ACC112 (cell line): ENCODE measurements around the gene RBM17.

Experiments
- H2AFZ ChIP-seq: fragments of 200-600 bp; sonication (generic); one replicate; pipeline ENCODE4 v1.6.0; 2017; ENCODE audit warnings: antibody characterized with exemption, low read length; ENCODE audit not compliant: unreplicated experiment
- H3K27ac ChIP-seq: fragments of 200-600 bp; sonication (generic); 2 replicates; pipeline ENCODE4 v1.5.1; 2014; ENCODE audit warnings: low read depth, mild to moderate bottlenecking, antibody characterized with exemption, low read length, moderate library complexity
- H3K27me3 ChIP-seq: fragments of 200-600 bp; sonication (generic); 2 replicates; pipeline ENCODE4 v1.6.1; 2014; ENCODE audit warnings: mild to moderate bottlenecking, antibody characterized with exemption, low read length, moderate library complexity, mixed read lengths; ENCODE audit not compliant: insufficient read depth
- H3K36me3 ChIP-seq: fragments of 200-600 bp; sonication (generic); 2 replicates; pipeline ENCODE4 v1.6.1; 2016; ENCODE audit warnings: mild to moderate bottlenecking, antibody characterized with exemption, low read length, moderate library complexity, mixed read lengths; ENCODE audit not compliant: insufficient read depth
- H3K4me1 ChIP-seq: fragments of 200-600 bp; sonication (generic); one replicate; pipeline ENCODE4 v1.6.1; 2016; ENCODE audit warnings: low read length, mixed read lengths; ENCODE audit not compliant: insufficient read depth, unreplicated experiment, control insufficient read depth
- H3K4me3 ChIP-seq: fragments of 200-600 bp; sonication (generic); 2 replicates; pipeline ENCODE4 v1.5.1; 2014; ENCODE audit warnings: mild to moderate bottlenecking, low read depth, low read length
- H3K79me2 ChIP-seq: fragments of 200-600 bp; sonication (generic); one replicate; pipeline ENCODE4 v1.6.0; 2016; ENCODE audit warnings: low read length; ENCODE audit not compliant: control insufficient read depth, unreplicated experiment, insufficient read depth

The RBM17 gene

GRCh38 chr10:6069081-6069931 lies 19.5 kb upstream of the RBM17 start:
- no peaks in the 10 kb centered on the region for H3K79me2 ChIP-seq
- H3K27ac ChIP-seq = no peak overlapping the region
- peaks cover 45% of the 10 kb centered on the region for H3K27me3 ChIP-seq
- no peak overlapping the region for H2AFZ ChIP-seq
- H3K4me3 ChIP-seq = no peak overlapping the region
- H3K36me3 ChIP-seq = no peaks in the 10 kb centered on the region
- H3K4me1 ChIP-seq = peaks cover 10% of the 10 kb centered on the region

DNA sequence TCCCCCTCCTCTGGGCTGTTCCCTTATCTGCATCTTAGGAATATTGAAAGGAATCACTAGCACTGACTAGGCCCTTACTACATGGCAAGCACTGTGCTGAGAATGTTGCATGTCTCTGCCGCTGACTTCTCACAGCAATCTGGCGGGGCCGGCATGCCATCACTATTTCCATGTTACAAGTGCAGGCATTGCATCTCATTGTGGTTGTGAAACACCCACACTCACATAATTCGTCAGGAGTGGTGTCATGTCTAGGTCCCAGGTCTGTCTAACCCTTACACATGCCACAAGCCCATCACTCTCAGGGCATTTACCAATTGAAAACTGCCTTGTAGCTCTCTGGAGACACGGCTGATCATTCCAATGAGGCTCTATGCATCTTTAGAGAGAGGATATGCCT lies 18.2 kb upstream of the RBM17 start:
- peaks cover 7% of the 10 kb centered on the region for H3K4me1 ChIP-seq

GRCh38 chr10:6071181-6072175 lies 17.4 kb upstream of the RBM17 start:
- H3K27ac ChIP-seq = no peak overlapping the region
- H3K27me3 ChIP-seq = peaks cover 59% of the 10 kb centered on the region
- no peaks in the 10 kb centered on the region for H3K79me2 ChIP-seq
- no peaks in the 10 kb centered on the region for H3K4me1 ChIP-seq
- no peak overlapping the region for H3K4me3 ChIP-seq
- H2AFZ ChIP-seq = no peak overlapping the region
- no peaks in the 10 kb centered on the region for H3K36me3 ChIP-seq

More for the DNA sequence above, 18.2 kb upstream of the RBM17 start:
- no peaks in the 10 kb centered on the region for H3K36me3 ChIP-seq
- H3K27me3 ChIP-seq = peaks cover 51% of the 10 kb centered on the region
- H2AFZ ChIP-seq = no peak overlapping the region
- no peak overlapping the region for H3K4me3 ChIP-seq
- H3K79me2 ChIP-seq = no peaks in the 10 kb centered on the region
- no peak overlapping the region for H3K27ac ChIP-seq

DNA sequence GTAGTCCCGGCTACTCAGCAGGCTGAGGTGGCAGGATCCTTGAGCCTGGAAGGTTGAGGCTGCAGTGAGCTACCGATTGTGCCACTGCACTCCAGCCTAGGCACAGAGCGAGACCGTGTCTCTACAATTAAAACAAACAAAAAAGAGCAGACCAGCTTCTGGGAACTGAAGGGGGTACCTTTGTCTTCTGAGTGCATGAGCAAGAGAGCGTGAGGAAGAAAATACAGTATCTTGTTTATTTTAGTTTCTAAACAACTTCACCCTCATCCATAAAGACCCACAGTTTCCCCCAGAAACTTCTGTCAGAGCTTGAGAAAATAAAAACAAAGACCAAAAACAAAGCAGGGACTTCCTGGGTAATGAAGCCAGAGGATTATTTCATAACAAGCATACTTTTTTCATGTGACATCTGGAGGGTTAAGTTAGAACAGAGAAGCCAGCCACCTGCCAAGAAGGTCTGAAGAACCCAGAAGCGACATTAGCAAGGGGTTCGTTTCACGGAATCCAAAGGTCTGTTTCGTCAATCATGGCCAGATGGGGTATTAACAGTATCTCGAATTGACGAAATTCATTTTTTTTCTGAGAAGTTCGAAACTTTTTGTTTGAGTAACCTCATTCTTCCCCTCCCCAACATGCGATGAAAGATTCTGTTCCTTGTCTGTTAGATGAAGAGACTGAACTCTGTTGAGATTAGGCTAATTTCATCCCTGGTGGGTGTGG lies 16.5 kb upstream of the RBM17 start:
- Histone ChIP-seq H2AFZ (no peak overlapping the region), H3K36me3 (no peaks in the 10 kb centered on the region), H3K27ac (no peak overlapping the region), H3K79me2 (no peaks in the 10 kb centered on the region), H3K27me3 (peaks cover 63% of the 10 kb centered on the region), H3K4me1 (no peaks in the 10 kb centered on the region), H3K4me3 (no peak overlapping the region)

DNA sequence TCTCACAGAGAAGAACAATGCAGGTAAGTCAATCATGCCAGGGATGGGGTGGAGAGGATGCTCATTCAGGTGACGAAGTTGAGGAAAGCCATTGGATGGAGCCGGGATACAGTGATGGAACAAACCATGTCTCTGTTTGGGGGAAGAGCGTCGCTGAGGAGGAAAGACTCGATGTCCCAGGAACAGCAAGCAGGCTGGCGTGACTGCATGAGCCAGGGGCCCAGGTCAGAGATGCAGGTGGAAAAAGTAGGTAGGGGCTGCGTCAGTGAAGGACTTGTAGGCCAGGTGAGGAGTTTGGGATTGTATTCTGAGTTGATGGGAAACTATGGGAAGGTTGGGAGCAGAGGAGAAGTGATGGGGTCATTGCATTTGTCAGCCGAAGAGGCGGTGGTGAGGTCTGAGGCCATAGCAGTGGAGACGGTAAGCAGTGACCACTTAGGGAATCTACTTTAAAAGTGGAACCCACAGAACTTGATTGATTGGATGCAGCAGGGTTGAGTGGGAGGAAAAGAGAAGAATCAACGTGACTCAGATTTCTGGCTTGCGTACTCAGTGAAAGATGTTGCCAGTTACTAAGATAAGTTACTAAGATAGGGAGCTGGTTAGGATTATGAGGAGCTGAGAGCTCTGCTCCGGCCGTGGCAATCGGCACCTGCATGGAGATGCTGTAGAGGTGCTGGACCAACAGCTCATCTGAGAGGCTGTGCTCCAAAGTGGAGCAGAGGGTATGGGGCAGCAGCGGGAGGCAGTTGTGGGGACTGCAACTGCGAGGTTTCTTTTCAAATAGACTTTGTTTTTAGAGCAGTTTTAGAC lies 14.1 kb upstream of the RBM17 start:
- Histone ChIP-seq H3K4me3 (peak overlapping the region; percentile 21; the same call in 1 of the 2 replicates), H3K36me3 (no peaks in the 10 kb centered on the region), H3K27ac (no peak overlapping the region), H3K27me3 (peaks cover 64% of the 10 kb centered on the region), H3K4me1 (no peaks in the 10 kb centered on the region), H3K79me2 (no peaks in the 10 kb centered on the region), H2AFZ (no peak overlapping the region)

- peaks cover 61% of the 10 kb centered on the region for H3K27me3 ChIP-seq
- H3K4me3 ChIP-seq = no peak overlapping the region
- H3K4me1 ChIP-seq = no peaks in the 10 kb centered on the region
These were observed 11.7 kb upstream of the RBM17 start for GRCh38 chr10:6077071-6077675.

GRCh38 chr10:6079044-6079443 lies 9.8 kb upstream of the RBM17 start:
- Histone ChIP-seq H3K4me1 (peaks cover 6% of the 10 kb centered on the region), H3K79me2 (no peaks in the 10 kb centered on the region), H3K4me3 (no peak overlapping the region)

More at GRCh38 chr10:6077071-6077675, 11.7 kb upstream of the RBM17 start:
- no peak overlapping the region for H2AFZ ChIP-seq
- H3K36me3 ChIP-seq = no peaks in the 10 kb centered on the region
- no peak overlapping the region for H3K27ac ChIP-seq
- H3K79me2 ChIP-seq = no peaks in the 10 kb centered on the region

GRCh38 chr10:6080417-6080973 lies 8.3 kb upstream of the RBM17 start:
- Histone ChIP-seq H2AFZ (no peak overlapping the region), H3K27ac (no peak overlapping the region), H3K27me3 (peaks cover 50% of the 10 kb centered on the region), H3K4me3 (no peak overlapping the region), H3K36me3 (no peaks in the 10 kb centered on the region), H3K79me2 (no peaks in the 10 kb centered on the region), H3K4me1 (peaks cover 6% of the 10 kb centered on the region)

More at GRCh38 chr10:6079044-6079443, 9.8 kb upstream of the RBM17 start:
- peaks cover 57% of the 10 kb centered on the region for H3K27me3 ChIP-seq
- H3K36me3 ChIP-seq = no peaks in the 10 kb centered on the region
- H2AFZ ChIP-seq = no peak overlapping the region
- no peak overlapping the region for H3K27ac ChIP-seq
